Hepatocyte (in vitro differentiated cells): ENCODE measurements around the gene PHACTR3.

Experiments used
- CTCF ChIP-seq: fragments of 200-600 bp; sonication (generic); IDR thresholded peaks from 2 replicates; pipeline ENCODE4 v1.5.1; 2016; ENCODE audit warnings: antibody characterized with exemption, mild to moderate bottlenecking; ENCODE audit not compliant: poor library complexity
- EZH2 ChIP-seq: fragments of 200-600 bp; sonication (generic); IDR thresholded peaks from 2 replicates; pipeline ENCODE4 v1.6.1; 2016; ENCODE audit warnings: antibody characterized with exemption, mild to moderate bottlenecking, borderline replicate concordance
- EZH2phosphoT487 ChIP-seq: fragments of 200-600 bp; sonication (generic); IDR thresholded peaks from one replicate; pipeline ENCODE4 v1.6.1; 2018; ENCODE audit warnings: antibody characterized with exemption, mild to moderate bottlenecking, low read depth, moderate library complexity; ENCODE audit not compliant: unreplicated experiment, severe bottlenecking

GRCh38 chr20:59629141-59630045 is 25.1 kb downstream of the PHACTR3 start:
- no peak for TF ChIP-seq CTCF
- no peak for TF ChIP-seq EZH2phosphoT487
- TF ChIP-seq EZH2, result no peak
